ENCODE data around the gene BNIP5.

Gene BNIP5

DNA sequence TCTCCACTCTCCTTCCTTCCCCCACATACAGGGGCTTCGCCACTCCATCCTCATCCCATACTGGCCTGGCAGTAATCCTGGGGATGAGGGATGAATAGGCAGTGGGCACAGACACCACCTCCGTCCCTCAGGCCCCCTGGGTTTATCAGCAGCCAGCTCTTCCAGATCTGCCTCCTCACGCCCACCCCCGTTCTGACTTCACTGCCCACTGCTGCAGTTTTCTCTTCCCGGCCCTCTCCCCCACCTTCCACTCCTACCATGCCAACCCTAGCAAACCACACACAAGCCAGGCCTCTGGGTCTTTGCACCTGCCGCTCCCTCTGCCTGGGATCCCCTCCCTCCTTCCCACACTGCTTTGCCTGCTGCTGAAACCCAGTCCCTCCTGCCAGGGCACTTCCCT lies 44.5 kb downstream of the BNIP5 start:
- Histone ChIP-seq H3K36me3 (ENCODE audit: insufficient read depth, low read length) (no peaks in the 10 kb centered on the region), H3K79me2 (ENCODE audit: insufficient read depth, low read length) (no peaks in the 10 kb centered on the region), H3K27me3 (ENCODE audit: insufficient read depth, low read length, poor library complexity) (peaks cover 12% of the 10 kb centered on the region), H3K27ac (ENCODE audit: low read length) (no peak overlapping the region), H3K4me2 (ENCODE audit: insufficient read depth, low read length) (no peak overlapping the region), H3K9me3 (ENCODE audit: insufficient read depth, low read length, severe bottlenecking) (no peaks in the 10 kb centered on the region), H2AFZ (ENCODE audit: low read depth, low read length) (no peak overlapping the region), H3K4me1 (ENCODE audit: insufficient read depth, low read length) (no peaks in the 10 kb centered on the region), H4K20me1 (ENCODE audit: insufficient read depth, low read length) (no peaks in the 10 kb centered on the region; the same call in 1 of the 2 replicates), H3K4me3 (ENCODE audit: low read depth in 1 of 2, low read length in 2 of 2) (no peak overlapping the region), H3K9ac (ENCODE audit: low read depth, low read length) (no peak overlapping the region)
- no peak for DNase-seq
- no peak for ATAC-seq (ENCODE audit: insufficient read depth, low read depth)
- TF ChIP-seq CTCF (IDR thresholded peaks at IDR 0.05; ENCODE audit: borderline replicate concordance, extremely low read depth, low read length, poor library complexity, severe bottlenecking) (no peak), EZH2 (IDR thresholded peaks at IDR 0.05; ENCODE audit: borderline replicate concordance, low read depth, low read length, severe bottlenecking) (no peak)

DNA sequence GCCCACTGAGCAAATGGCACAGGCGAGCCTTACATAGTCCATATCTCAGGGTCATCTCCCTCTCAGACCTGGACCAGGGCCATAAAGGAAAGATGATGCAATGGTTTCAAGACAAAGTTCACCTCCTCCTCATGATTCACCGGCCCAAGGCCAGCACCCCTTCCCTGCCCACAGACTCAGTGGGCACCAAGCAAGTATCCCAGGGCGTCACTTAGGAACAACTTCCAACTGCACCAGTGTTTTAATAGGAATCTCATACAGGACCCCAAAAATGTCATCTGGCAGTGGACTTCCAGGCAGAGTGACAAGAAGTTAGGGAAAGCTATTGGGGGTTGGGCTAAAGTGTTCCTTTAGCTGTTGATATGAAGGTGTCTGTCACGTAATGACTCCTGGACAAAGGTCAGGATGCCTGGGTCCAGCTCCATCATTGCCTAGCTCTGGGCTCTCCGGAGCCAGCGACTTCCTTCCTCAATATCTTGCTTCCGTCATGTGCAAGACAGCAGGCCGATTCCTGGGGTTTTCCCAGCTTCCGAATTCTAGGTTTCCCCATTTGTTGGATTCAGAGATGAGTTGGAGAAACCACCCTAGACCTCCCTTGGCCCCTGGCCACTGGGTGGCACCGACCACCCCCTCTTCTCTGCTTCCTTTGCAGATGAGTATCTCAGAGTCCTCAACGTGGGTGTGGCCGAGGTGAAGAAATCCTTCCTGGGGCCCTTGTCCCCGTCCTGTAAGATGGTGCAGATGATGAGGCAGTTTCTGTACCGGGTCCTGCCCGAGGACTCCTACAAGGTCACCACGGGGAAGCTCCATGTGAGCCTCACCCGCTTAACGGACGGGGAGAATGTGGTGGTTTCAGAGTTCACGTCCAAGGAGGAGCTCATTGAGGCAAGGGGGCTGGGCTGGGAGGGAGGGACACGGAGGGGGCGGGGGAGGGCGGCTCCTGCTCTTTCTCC lies 45.7 kb downstream of the BNIP5 start:
- H3K79me2 ChIP-seq (ENCODE audit: insufficient read depth, low read length), result no peaks in the 10 kb centered on the region
- no peak for TF ChIP-seq EZH2 (IDR thresholded peaks at IDR 0.05; ENCODE audit: borderline replicate concordance, low read depth, low read length, severe bottlenecking)
- no peak for TF ChIP-seq CTCF (IDR thresholded peaks at IDR 0.05; ENCODE audit: borderline replicate concordance, extremely low read depth, low read length, poor library complexity, severe bottlenecking)
- peaks cover 5% of the 10 kb centered on the region for H3K27me3 ChIP-seq (ENCODE audit: insufficient read depth, low read length, poor library complexity)
- no peak for ATAC-seq (ENCODE audit: insufficient read depth, low read depth)
- no peak overlapping the region for H3K9ac ChIP-seq (ENCODE audit: low read depth, low read length)
- no peaks in the 10 kb centered on the region for H3K4me1 ChIP-seq (ENCODE audit: insufficient read depth, low read length)
- H2AFZ ChIP-seq (ENCODE audit: low read depth, low read length), result no peak overlapping the region
- H3K4me2 ChIP-seq (ENCODE audit: insufficient read depth, low read length), result no peak overlapping the region
- no peaks in the 10 kb centered on the region for H3K36me3 ChIP-seq (ENCODE audit: insufficient read depth, low read length)
- H3K27ac ChIP-seq (ENCODE audit: low read length), result no peak overlapping the region
- no peaks in the 10 kb centered on the region for H3K9me3 ChIP-seq (ENCODE audit: insufficient read depth, low read length, severe bottlenecking)
- H4K20me1 ChIP-seq (ENCODE audit: insufficient read depth, low read length), result no peaks in the 10 kb centered on the region; the same call in 1 of the 2 replicates
- no peak for DNase-seq
- no peak overlapping the region for H3K4me3 ChIP-seq (ENCODE audit: low read depth in 1 of 2, low read length in 2 of 2)

- DNase-seq (no peak), ATAC-seq (ENCODE audit: insufficient read depth, low read depth) (no peak)
- Histone ChIP-seq H3K27ac (ENCODE audit: low read length) (no peak overlapping the region), H3K4me3 (ENCODE audit: low read depth in 1 of 2, low read length in 2 of 2) (no peak overlapping the region), H3K9ac (ENCODE audit: low read depth, low read length) (no peak overlapping the region), H3K4me2 (ENCODE audit: insufficient read depth, low read length) (no peak overlapping the region), H3K79me2 (ENCODE audit: insufficient read depth, low read length) (no peaks in the 10 kb centered on the region), H3K36me3 (ENCODE audit: insufficient read depth, low read length) (no peaks in the 10 kb centered on the region), H3K9me3 (ENCODE audit: insufficient read depth, low read length, severe bottlenecking) (no peaks in the 10 kb centered on the region), H2AFZ (ENCODE audit: low read depth, low read length) (no peak overlapping the region), H3K27me3 (ENCODE audit: insufficient read depth, low read length, poor library complexity) (peaks cover 3% of the 10 kb centered on the region), H4K20me1 (ENCODE audit: insufficient read depth, low read length) (no peaks in the 10 kb centered on the region; the same call in 1 of the 2 replicates), H3K4me1 (ENCODE audit: insufficient read depth, low read length) (no peaks in the 10 kb centered on the region)
- TF ChIP-seq EZH2 (IDR thresholded peaks at IDR 0.05; ENCODE audit: borderline replicate concordance, low read depth, low read length, severe bottlenecking) (no peak), CTCF (IDR thresholded peaks at IDR 0.05; ENCODE audit: borderline replicate concordance, extremely low read depth, low read length, poor library complexity, severe bottlenecking) (no peak)
Measured at GRCh38 chr6:36289281-36289878, 47.3 kb downstream of the BNIP5 start.
